Measurements from ENCODE around the gene RNF145.

- TF ChIP-seq CTCF (conservative IDR thresholded peaks at IDR 0.05) (no peak), ZFX (IDR thresholded peaks at IDR 0.05) (no peak)
Measured at GRCh38 chr5:159212657-159213462, 3.5 kb upstream of the RNF145 start.
